Loucy (cell line): ENCODE results near the gene TJP3.

ENCODE experiments used
- H2AFZ ChIP-seq: fragments of 200-600 bp; sonication (generic); 2 replicates; pipeline ENCODE4 v1.6.0; 2016; ENCODE audit warnings: antibody characterized with exemption, mild to moderate bottlenecking, low read length, moderate library complexity
- H3F3A ChIP-seq: fragments of 200-600 bp; 2 replicates; pipeline ENCODE4 v1.6.0; 2016; ENCODE audit warnings: antibody characterized with exemption, low read depth, mild to moderate bottlenecking
- H3K27me3 ChIP-seq: fragments of 200-600 bp; sonication (generic); 2 replicates; pipeline ENCODE4 v1.6.1; 2014; ENCODE audit warnings: low read length, mild to moderate bottlenecking; ENCODE audit not compliant: insufficient read depth, poor library complexity, severe bottlenecking
- H3K36me3 ChIP-seq: fragments of 200-600 bp; sonication (generic); 2 replicates; pipeline ENCODE4 v1.6.1; 2016; ENCODE audit warnings: low read length; ENCODE audit not compliant: insufficient read depth
- H3K4me1 ChIP-seq: fragments of 200-600 bp; sonication (generic); 2 replicates; pipeline ENCODE4 v1.5.1; 2014; ENCODE audit warnings: low read length, mild to moderate bottlenecking; ENCODE audit not compliant: insufficient read depth, poor library complexity, severe bottlenecking
- H3K4me2 ChIP-seq: fragments of 200-600 bp; sonication (generic); 2 replicates; pipeline ENCODE4 v1.6.0; 2014; ENCODE audit warnings: antibody characterized with exemption, low read length, low read depth, mild to moderate bottlenecking; ENCODE audit not compliant: poor library complexity, severe bottlenecking
- H3K4me3 ChIP-seq: fragments of 200-600 bp; sonication (generic); 2 replicates; pipeline ENCODE4 v1.5.1; 2014; ENCODE audit warnings: low read length, mild to moderate bottlenecking, mixed read lengths; ENCODE audit not compliant: poor library complexity, severe bottlenecking
- H3K79me2 ChIP-seq: fragments of 200-600 bp; sonication (generic); 2 replicates; pipeline ENCODE4 v1.6.1; 2014; ENCODE audit warnings: low read length; ENCODE audit not compliant: insufficient read depth
- H3K9ac ChIP-seq: fragments of 200-600 bp; sonication (generic); 2 replicates; pipeline ENCODE4 v1.6.0; 2014; ENCODE audit warnings: mild to moderate bottlenecking, low read depth, low read length, moderate library complexity; ENCODE audit not compliant: poor library complexity, severe bottlenecking
- H3K9me2 ChIP-seq: fragments of 200-600 bp; sonication (generic); replicated peaks from 2 replicates; pipeline ENCODE4 v1.6.1; 2016; ENCODE audit warnings: low read depth, low read length, mixed read lengths
- H3K9me3 ChIP-seq: fragments of 200-600 bp; sonication (generic); 2 replicates; pipeline ENCODE4 v1.6.1; 2014; ENCODE audit warnings: mild to moderate bottlenecking, antibody characterized with exemption, low read length, low read depth; ENCODE audit not compliant: insufficient read depth
- H4K20me1 ChIP-seq: fragments of 200-600 bp; sonication (generic); 2 replicates; pipeline ENCODE4 v1.6.0; 2014; ENCODE audit warnings: antibody characterized with exemption, low read length, mild to moderate bottlenecking; ENCODE audit not compliant: insufficient read depth, poor library complexity, severe bottlenecking
- EZH2phosphoT487 ChIP-seq: fragments of 200-600 bp; IDR thresholded peaks from 2 replicates; pipeline ENCODE4 v1.6.1; 2018; ENCODE audit warnings: antibody characterized with exemption, mild to moderate bottlenecking, moderate library complexity, borderline replicate concordance
- TF ChIP-seq, protein P1 (sequence below): fragments of 200-600 bp; sonication (generic); conservative IDR thresholded peaks from 2 replicates; pipeline ENCODE4 v1.5.1; 2014; ENCODE audit warnings: mild to moderate bottlenecking, antibody characterized with exemption, low read length

Gene TJP3

DNA sequence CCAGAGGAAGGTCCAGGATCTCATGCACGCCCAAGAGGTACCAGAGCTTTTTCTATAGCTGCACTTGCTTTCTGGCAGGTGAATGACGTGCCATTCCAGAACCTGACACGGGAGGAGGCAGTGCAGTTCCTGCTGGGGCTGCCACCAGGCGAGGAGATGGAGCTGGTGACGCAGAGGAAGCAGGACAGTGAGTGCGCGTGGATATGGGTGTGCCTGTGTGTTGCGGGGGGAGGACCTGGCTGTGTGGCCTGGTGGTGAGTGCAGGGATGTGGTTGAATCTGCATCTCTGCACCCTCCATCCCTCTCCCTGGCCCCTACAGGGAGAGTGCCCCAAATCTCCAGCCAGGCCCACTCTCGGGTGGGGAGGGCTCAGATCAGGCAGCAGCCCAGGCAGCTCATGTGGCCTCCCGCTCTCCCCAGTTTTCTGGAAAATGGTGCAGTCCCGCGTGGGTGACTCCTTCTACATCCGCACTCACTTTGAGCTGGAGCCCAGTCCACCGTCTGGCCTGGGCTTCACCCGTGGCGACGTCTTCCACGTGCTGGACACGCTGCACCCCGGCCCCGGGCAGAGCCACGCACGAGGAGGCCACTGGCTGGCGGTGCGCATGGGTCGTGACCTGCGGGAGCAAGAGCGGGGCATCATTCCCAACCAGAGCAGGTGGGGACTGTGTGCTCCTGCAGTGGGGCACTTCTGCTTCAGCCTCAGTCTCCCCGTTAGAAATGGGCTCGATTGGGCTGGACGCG is 30.5 kb downstream of the TJP3 start:
- Histone ChIP-seq H3K4me3 (no peak overlapping the region), H3K4me2 (no peak overlapping the region), H4K20me1 (no peaks in the 10 kb centered on the region), H3F3A (no peaks in the 10 kb centered on the region), H3K9ac (no peak overlapping the region), H3K9me2 (no peaks in the 10 kb centered on the region), H3K4me1 (no peaks in the 10 kb centered on the region), H3K79me2 (no peaks in the 10 kb centered on the region), H3K9me3 (no peaks in the 10 kb centered on the region), H3K36me3 (no peaks in the 10 kb centered on the region), H2AFZ (no peak overlapping the region), H3K27me3 (no peaks in the 10 kb centered on the region)
- TF ChIP-seq EZH2phosphoT487, result no peak
- TF ChIP-seq, protein P1, sequence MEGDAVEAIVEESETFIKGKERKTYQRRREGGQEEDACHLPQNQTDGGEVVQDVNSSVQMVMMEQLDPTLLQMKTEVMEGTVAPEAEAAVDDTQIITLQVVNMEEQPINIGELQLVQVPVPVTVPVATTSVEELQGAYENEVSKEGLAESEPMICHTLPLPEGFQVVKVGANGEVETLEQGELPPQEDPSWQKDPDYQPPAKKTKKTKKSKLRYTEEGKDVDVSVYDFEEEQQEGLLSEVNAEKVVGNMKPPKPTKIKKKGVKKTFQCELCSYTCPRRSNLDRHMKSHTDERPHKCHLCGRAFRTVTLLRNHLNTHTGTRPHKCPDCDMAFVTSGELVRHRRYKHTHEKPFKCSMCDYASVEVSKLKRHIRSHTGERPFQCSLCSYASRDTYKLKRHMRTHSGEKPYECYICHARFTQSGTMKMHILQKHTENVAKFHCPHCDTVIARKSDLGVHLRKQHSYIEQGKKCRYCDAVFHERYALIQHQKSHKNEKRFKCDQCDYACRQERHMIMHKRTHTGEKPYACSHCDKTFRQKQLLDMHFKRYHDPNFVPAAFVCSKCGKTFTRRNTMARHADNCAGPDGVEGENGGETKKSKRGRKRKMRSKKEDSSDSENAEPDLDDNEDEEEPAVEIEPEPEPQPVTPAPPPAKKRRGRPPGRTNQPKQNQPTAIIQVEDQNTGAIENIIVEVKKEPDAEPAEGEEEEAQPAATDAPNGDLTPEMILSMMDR, result no peak

DNA sequence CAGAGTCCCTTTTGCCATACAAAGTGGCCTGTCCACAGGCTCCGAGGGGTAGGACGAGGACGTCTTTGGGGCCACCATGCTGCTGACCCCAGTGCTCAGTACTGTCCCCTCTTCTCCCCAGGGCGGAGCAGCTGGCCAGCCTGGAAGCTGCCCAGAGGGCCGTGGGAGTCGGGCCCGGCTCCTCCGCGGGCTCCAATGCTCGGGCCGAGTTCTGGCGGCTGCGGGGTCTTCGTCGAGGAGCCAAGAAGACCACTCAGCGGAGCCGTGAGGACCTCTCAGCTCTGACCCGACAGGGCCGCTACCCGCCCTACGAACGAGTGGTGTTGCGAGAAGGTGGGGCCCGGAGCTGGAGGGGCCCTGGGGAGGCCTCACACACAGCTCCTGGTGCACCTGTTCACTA is 32.2 kb downstream of the TJP3 start:
- no peak for TF ChIP-seq EZH2phosphoT487
- Histone ChIP-seq H3K4me1 (no peaks in the 10 kb centered on the region), H3K79me2 (no peaks in the 10 kb centered on the region), H3K9ac (no peak overlapping the region), H3F3A (no peaks in the 10 kb centered on the region), H3K36me3 (no peaks in the 10 kb centered on the region), H4K20me1 (no peaks in the 10 kb centered on the region), H2AFZ (no peak overlapping the region), H3K4me2 (no peak overlapping the region), H3K4me3 (no peak overlapping the region), H3K27me3 (no peaks in the 10 kb centered on the region), H3K9me2 (no peaks in the 10 kb centered on the region), H3K9me3 (no peaks in the 10 kb centered on the region)

DNA sequence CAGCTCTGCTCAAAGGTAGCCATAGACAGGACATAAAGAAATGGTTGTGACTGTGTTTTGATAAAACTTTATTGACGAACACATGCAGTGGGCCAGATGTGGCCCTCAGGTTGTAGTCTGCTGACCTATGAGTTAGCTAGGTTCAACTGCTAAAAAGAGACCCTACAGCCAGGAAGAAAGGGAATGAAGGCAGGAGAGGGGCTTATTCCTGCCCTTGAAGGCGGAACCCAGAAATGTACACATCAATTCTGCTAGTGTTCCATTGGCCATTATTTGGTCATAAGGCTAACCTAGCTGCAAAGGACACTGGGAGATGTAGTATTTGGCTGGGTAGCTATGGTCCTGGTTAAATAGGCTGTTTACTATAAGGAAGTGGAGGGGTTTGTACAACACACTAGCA is 35.3 kb downstream of the TJP3 start:
- TF ChIP-seq, protein P1, result no peak
- no peak for TF ChIP-seq EZH2phosphoT487
- Histone ChIP-seq H3K9me3 (no peaks in the 10 kb centered on the region), H3F3A (no peaks in the 10 kb centered on the region), H3K36me3 (no peaks in the 10 kb centered on the region), H2AFZ (no peak overlapping the region), H3K9me2 (no peaks in the 10 kb centered on the region), H3K79me2 (no peaks in the 10 kb centered on the region), H3K4me2 (no peak overlapping the region), H3K4me3 (no peak overlapping the region), H3K9ac (no peak overlapping the region), H3K27me3 (no peaks in the 10 kb centered on the region), H4K20me1 (no peaks in the 10 kb centered on the region), H3K4me1 (no peaks in the 10 kb centered on the region)
